Transverse colon (tissue), 3 donors: ENCODE measurements around the gene CFAP92.

ENCODE experiments used
- CTCF ChIP-seq, 5 experiments: fragments of 200-600 bp in 3 of 5; fragments of 450-650 bp in 2 of 5; sonication (generic) in 3 of 5; IDR thresholded peaks; 1 replicate in 2 of 5; 2 replicates in 3 of 5; pipeline ENCODE4 v1.5.1; 2016 to 2017; ENCODE audit warnings: antibody characterized with exemption in 5 of 5, inconsistent platforms in 3 of 5, mild to moderate bottlenecking in 2 of 5, moderate library complexity in 1 of 5
- POLR2A ChIP-seq: fragments of 450-650 bp; IDR thresholded peaks from one replicate; pipeline ENCODE4 v1.6.1; 2016; ENCODE audit warnings: antibody characterized with exemption, mild to moderate bottlenecking, moderate library complexity

GRCh38 chr3:129005526-129006303, 11.8 kb upstream of the CFAP92 start:
- TF ChIP-seq POLR2A, result no peak
- no peak for TF ChIP-seq CTCF (IDR thresholded peaks at IDR 0.05)
